ENCODE data around the gene MRFAP1L1.
A peak's percentile ranks its signal among the peaks of the same experiment; 100 is the strongest.
"Not testable (repeated sequence)": the region's sequence is repeated elsewhere in the genome, so short reads cannot be mapped to it uniquely, and the experiment has no call there.

The MRFAP1L1 gene

DNA sequence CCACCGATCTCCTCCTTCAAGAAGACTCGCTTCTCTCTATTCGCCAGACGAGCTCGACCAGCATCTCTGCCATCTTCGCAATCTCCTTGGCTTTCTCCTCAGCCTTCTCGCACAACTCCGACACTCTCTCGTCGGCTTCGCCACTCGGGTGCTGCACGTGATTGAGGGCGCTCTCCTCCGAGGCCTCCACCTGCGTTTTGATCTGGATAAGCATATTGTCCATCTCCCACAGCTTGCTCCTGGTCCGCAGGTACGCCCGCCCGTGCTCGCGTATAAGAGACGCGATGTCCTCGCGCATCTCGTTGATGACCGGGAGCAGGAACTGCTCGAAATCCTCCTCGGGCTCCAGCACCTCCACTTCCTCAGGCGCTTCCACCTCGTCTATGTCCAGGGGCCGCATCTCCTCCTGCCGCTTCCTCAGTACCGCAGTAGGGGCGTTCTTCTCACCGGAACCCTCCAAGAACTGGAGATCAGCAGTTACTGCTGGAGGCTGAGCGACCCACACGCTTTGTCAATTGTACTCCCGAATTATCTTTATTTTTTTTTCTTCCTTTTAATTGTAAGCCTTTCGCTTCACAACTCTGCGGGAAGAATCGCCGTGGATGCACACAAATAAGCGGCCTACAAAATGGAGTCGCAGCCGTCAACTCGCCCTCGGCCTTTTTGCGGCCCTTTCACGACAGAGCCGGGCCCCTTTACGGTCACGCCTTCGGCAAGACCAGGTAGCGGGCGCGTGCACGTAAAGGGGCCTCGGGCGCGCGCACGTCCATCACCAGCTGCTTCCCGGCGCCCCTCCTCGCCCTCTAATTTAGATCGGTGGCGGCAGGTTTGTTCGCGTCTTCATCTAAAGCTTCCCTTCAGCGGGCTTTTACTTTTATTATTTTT is at the start of gene MRFAP1L1:
MRFAP1L1 (minus strand) TSS at position 636 of the 885 bp plus-strand sequence; CDS start at position 400, 236 bp downstream.
- DNase-seq (ENCODE audit: low read depth, low spot score), result peak; percentile 94

DNA sequence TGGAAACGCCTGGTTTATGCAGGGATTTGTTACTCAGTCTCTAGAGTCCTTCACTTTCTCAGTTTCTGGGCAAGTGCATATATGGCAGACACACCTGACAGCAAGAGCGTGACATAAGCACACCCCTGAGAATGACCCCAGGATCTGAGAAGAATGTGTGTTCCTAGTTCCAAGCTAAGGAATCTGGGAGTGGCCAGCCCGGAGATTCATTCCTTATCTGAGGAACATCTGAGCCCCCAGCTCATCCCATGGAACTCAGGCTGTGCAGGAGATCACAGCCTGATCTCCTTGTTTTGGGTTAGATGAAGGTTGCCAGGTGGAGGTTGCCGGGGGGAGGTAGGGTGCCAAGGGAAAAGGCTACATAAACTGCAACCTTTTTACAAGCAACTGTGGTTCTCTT is 49.1 kb upstream of the MRFAP1L1 start:
- DNase-seq (ENCODE audit: low read depth, low spot score), result no peak

DNA sequence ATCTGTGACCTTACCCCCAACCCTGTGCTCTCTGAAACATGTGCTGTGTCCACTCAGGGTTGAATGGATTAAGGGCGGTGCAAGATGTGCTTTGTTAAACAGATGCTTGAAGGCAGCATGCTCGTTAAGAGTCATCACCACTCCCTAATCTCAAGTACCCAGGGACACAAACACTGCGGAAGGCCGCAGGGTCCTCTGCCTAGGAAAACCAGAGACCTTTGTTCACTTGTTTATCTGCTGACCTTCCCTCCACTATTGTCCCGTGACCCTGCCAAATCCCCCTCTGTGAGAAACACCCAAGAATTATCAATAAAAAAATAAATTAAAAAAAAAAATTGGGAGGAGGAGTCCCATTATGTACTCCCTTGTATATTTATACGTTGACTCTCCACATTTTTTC is 46.7 kb upstream of the MRFAP1L1 start:
- DNase-seq (ENCODE audit: low read depth, low spot score), result not testable (repeated sequence)

DNA sequence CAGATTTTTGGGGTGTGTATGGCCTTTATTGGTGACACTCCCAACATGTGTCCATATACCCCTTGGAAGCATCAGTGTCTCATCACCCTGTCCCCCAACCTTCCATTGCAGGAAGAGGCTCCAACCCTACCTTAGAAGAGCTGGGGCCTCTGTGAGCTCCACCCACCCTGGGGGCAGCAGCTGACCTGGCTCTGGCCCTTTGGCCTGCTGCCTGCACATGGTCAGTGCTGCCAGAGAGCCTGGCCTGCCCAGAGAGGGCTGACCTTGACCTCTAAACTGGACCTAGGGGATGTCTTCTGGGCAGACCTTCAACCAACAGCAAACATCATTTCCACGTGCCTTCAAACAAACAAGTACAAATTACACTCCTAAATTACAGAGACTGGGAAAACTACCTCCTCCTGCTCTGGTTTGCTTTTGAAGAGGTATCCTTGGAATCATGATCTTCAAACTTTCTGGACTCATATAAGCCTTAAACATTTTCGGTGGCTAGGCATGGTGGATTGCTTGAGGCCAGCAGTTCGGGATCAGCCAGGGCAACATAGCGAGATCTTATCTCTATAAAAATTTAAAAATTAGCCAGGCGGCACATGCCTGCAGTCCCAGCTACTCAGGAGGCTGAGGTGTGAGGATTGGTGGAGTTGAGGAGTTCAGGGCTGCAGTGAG is 45.6 kb upstream of the MRFAP1L1 start:
- DNase-seq (ENCODE audit: low read depth, low spot score), result no peak

DNA sequence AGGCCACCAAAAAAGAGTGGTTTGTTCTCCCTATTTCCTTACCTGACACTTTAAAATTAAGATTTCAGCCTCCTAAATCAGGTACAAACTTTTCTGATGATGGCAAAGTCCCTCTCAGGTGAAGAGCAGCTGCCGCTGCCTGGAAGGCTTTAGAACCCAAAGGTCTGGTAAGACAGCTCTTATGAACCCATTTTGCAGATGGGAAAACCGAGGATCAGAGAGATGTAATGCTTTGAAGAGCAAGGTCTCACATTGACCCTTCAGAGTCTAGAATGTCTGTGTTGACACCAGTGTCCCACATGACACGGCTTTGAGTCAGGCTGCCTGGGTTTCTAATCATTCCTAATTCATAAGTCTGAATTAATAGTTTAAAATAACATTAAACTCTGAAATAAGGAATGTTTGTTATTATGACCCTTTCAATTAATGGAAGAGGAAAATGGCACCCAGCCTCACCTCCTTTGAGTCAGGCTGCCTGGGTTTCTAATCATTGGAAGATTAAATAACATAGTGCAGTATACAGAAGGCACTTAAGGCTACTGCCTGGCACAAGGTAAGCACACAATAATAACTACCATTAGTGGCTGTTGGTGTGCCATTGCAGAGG is 44.9 kb upstream of the MRFAP1L1 start:
- DNase-seq (ENCODE audit: low read depth, low spot score), result no peak

DNA sequence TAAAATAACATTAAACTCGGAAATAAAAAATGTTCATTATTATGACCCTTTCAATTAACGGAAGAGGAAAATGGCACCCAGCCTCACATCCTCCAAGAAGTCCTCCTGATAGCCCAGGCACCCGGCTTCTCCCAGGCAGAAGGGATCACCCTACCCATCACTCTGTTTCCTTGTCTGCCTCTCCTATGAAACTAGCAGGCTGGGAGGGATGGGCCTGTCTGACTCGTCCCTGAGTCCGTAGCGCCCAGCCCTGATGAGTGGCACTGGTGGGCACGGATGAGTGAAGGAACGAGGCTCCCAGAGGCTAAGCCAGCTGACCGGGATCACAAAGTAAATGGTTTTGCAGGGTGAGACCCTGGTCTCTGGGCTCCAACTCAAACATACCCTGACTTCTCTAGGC is 44.2 kb upstream of the MRFAP1L1 start:
- no peak for DNase-seq (ENCODE audit: low read depth, low spot score)

DNA sequence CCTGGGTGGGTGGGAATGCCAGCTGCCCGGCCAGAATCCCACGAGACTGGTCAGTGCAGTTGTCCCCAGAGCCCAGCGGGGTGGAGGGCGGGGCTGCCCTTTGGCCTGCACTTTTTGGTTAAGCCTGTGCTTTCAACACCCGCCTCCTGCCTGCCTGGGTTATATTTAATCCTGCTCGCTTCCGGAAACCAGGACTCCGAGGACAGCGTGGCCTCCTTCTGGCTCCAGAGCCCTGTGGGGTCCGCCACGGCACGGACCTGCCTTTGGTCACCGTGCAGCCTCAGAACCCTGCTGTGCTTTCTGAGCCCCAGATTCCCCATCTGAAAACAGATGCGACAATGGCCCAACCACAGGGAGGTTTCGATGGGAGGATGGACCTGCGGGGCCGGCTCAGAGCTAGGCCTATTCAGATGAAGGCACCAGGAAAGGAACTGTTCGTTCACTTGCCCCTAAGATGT is 43.5 kb upstream of the MRFAP1L1 start:
- DNase-seq (ENCODE audit: low read depth, low spot score), result no peak

DNA sequence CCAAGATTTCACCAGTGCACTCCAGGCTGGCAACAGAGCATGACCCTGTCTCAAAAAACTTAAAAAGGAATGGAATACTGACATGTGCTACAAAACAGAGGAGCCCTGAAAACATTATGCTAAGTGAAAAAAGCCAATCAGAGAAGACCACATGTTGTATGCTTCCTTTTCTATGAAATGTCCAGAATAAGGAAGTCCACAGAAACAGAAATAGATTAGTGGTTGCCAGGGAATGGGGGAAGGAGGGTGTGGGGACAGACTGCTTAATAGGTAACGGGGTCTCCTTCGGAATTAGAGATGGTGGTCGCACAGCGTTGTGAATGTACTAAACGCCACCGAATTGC is 42.8 kb upstream of the MRFAP1L1 start:
- no peak for DNase-seq (ENCODE audit: low read depth, low spot score)

DNA sequence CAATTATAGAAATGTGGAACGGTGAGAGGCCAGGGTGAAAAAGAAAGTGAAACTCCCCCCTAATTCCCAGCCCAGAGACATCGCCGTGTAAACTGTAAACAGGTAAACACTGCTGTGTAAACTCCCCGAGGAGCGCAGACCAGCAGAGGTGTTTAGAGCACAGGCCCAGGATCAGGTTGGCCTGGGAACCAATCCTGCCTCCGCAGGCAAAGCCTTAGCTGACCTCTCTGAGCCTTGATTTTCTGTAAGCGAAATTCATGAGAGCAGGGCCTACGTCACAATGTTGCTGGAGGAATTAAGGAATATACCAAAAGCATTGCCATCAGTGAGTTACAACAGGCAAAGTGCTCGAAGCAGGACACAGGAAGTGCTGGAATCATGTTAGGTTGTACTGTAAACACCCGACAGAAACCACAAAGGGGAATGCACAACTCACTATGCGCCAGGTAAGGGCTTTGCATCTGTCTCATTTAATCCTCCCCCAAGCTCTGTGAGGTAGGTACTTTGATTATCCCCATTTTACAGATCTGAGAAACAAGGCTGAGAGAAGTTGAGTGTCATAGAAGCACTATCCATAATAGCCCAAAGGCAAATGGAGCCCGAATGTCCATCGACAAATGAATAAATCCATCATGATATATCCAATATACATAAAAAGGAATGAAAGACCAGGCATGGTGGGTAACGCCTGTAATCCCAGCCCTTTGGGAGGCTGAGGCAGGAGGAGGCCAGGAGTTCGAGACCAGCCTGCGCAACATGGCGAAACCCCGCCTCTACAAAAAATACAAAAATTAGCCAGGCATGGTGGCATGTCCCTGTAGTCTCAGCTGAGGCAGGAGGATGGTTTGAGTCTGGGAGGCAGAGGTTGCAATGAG is 42.2 kb upstream of the MRFAP1L1 start:
- no peak for DNase-seq (ENCODE audit: low read depth, low spot score)

DNA sequence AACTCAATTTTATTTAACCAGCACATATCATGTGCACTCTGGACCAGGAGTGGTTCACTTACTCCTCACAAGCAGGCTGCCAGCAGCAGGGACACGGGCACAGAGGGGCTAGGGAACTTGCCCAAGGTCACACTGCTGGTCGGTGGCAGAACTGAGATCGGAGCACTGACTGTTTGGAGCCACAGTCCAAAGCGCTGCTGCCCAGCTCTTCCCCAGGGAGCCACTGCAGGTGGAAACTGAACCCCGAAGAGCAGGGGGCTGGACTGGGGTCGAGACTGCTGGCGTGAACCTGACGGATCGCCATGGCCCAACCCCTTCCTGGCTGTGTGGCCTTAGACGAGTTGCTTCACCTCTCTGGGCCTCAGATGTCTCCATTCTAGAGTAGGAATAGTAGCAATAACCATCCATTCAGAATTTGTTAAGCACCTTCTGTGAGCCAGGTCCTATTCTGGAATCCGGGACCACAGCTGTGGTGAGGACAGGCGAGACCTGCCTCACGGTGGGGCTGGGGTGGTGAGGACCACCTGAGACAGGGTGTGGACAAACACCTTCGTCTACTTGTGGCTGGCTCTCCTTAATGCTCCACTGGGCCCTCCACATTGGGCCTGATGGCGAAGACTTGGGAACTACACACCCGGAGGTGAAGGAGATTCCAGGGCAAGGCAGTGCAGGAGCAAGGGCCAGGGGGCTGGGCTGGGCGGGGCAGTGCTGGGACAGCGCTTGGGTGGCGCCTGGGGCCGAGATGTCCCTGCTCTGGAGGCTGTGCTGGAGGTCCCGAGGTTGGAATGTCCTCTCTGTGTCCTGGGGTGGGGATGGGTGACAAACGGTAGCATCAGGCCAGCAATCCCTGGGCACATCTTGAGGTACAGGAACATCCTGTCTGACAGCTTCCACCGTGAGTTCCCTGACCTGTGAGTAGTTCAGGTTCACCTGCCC is 40.9 kb upstream of the MRFAP1L1 start:
- no peak for DNase-seq (ENCODE audit: low read depth, low spot score)

DNA sequence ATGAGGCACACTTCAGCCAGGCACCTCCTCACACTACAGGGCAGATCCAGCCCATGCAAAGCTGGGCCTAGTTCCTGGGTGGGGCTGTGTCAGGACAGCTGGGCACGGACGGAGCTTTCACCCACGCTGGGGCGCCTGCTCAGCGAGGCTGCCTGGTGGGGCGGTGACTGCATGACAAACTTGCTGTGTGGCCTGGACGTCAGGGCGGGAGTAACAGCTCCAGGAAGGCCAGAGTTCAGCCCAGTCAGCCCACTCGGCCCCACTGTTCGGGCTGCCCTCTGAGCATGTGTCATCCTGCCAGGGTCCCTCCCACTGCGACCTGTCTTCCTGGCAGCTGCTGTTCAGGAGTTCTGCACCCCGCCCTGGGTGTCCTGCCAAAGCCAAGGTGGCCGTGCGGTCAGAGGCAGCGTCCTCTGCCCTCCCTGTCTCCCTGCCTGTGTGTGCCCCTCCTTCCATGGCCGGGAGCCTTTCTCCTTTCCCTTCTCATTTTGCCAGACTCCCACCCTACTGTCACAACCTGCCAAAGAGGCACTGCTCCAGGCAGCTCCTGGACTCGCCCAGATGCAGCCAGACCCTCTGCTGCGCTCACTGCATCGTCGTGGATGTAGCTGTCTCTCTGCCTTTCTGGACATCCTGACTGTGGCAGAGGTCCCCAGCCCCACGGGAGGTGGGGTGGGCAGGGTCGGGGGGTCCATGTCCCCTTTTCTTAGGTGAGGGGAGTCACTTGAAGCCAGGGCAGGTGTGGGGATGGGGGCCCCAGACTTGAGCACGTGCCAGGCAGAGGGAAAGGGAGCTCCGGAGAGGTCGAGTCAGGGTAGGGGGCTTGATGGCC is 39.9 kb upstream of the MRFAP1L1 start:
- DNase-seq (ENCODE audit: low read depth, low spot score), result no peak

DNA sequence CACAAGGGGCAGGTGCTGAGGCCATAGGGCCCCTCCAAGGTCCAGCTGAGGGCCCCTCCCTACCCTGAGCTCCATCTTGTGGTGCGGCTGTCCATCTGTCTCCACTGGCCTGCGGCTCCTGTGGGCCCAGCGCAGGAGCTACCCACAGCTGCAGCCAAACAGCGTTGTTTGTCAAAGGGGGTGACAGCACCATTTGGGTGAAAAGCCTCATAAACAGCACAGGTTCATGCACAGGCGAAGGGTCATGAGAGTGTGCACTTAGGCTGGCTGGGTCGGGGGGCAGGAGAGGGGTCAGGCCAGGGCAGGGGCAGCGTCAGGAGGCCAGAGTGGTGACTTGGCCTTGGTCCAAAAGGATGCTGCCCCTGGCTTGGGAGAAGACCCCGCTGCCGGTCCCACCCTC is 38.6 kb upstream of the MRFAP1L1 start:
- no peak for DNase-seq (ENCODE audit: low read depth, low spot score)

DNA sequence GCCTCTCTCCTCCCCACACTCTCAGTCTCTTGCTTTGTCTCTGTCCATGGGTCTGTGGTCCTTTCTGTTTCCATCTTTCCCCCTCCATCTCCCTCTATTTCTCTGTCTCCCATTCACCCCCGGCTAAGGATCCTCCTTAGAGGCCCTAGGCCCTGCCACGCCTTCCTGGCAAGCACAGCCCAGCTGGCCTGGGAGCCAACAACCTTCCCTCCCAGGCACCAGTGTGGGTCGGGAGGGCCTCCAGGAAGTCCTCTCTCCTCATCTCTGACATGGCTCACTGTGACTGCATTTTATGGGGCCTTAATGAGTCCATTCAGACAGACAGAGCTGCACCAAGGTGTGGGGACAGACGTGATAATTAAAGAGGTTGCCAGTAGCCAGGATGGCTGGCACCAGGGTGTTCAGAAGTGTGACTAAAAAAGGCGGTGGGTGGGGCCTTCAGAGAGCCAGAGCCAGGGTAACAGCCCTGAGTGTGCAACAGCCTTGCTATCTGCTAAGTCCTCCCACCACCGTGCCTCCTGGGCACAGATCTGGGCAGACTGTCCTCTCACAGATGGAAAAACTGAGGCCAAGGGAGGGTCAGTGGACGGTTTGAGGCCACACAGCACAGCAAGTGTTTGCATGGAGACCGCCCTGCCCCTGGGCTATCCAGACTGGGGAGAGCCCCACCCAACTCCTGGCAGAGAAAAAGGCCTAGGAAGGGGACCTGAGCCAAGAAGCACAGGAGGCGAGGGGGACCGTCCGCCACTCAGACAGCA is 37.8 kb upstream of the MRFAP1L1 start:
- no peak for DNase-seq (ENCODE audit: low read depth, low spot score)

DNA sequence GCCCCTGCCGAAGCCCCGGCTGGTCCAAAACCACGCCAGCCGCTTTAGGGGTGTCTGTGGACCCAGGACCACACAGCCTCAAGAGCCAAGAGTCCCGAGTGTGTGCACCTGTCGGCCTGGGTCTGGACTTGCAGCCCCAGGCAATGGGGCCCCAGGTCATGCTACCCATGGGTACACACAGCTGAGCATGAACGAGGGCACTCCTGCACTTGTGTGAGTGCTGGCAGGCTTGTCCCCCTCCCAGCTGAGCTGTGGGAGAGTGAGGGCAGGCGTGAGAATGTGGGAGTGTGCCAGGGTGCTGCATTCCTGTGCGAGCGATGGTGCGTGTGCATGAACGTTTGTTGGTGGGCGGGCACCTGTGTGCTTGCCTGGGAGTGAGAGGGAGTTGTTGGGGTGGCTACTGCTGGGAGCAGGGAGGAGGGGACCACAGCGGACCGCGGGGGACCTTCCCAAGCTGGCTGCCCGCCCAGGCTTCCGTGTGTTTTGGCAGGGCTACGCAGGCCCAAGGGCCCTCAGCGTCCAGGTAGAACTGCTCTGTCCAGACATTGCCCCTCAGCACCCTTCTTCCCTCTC is 37.1 kb upstream of the MRFAP1L1 start:
- no peak for DNase-seq (ENCODE audit: low read depth, low spot score)

DNA sequence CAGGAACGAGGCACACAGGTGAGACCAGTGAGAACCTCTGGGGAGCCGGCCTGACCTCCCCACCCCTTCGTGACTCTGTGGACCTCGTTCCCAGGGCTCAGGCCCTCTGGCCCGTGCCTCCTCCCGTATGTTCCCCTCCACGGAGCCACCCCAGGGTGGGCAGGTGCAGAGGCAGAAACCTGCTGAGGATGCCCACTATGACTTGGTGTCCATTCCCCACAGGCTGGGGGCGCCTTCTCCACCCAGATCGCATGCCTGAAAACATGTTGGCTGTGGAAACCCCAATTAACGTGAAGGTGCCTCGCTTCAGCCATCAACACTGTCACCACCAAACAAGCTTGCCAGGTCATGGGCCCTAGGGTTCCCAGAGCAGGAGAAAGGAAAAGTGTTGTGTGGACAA is 33.3 kb upstream of the MRFAP1L1 start:
- no peak for DNase-seq (ENCODE audit: low read depth, low spot score)

DNA sequence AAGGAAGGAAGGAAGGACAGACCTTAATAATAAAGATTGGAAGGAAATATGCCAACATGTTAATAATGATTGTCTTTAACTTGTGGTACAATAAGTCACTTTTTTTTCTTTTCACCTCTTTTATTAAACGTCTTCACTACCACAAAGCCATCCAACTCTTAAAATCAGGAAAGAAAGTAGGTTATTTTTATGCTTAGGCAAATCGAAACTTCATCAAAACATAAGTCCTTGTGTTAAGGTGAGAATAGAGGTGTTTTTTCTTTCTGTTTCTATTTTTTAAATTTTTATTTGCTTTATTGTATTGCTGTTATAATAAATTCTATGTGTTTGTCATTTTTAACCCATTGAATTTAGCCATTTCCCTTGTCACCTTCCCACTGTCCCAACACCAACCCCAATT is 32.8 kb upstream of the MRFAP1L1 start:
- no peak for DNase-seq (ENCODE audit: low read depth, low spot score)

DNA sequence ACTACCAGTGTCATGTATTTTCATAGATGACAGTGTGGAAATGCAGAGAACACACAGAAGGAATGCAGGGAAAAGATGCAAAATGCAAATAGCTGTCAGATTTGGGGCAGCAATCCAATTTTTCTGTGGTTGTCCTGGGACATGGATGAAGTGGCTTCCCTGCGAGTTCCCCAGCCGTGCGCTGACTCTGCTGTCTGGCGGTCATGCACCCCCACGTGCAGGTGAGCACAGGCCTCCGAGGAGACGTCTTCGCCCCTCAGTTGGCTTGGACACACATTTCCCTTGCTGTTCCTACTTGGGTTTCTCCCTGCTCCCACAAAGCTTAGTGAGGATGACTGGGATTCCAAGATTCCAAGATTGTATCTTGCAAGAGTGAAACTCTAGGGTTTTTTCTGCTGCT is 30.7 kb upstream of the MRFAP1L1 start:
- DNase-seq (ENCODE audit: low read depth, low spot score), result no peak

DNA sequence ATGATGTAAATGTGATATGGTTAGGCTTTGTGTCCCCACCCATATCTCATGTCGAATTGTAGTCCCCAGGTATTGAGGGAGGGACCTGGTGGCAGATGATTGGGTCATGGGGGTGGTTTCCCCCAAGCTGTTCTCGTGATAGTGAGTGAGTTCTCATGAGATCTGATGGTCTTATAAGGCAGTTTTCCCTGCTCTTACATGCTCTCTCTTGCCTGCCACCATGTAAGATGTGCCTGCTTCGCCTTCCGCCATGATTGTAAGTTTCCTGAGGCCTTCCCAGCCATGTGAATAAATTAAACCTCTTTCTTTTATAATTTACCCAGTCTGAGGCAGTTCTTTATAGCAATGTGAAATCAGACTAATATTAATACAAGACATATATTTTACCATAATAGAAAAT is 30.3 kb upstream of the MRFAP1L1 start:
- DNase-seq (ENCODE audit: low read depth, low spot score), result no peak
